Peyer's patch (tissue), 4 donors: ENCODE data around the gene BCL11A.

Experiments used
- CTCF ChIP-seq, 6 experiments: fragments of 450-650 bp in 4 of 6; fragments of 200-600 bp in 2 of 6; sonication (generic) in 1 of 6; IDR thresholded peaks; one replicate each; pipeline ENCODE4 v1.5.1; 2017 to 2019; ENCODE audit warnings: antibody characterized with exemption in 6 of 6, mild to moderate bottlenecking in 3 of 6, moderate library complexity in 1 of 6
- POLR2A ChIP-seq, 2 donors: fragments of 450-650 bp; IDR thresholded peaks; one replicate each; pipeline ENCODE4 v1.5.1; 2017; ENCODE audit warnings: antibody characterized with exemption in 2 of 2, mild to moderate bottlenecking in 2 of 2, moderate library complexity in 2 of 2

GRCh38 chr2:60461421-60462108 lies 91.9 kb downstream of the BCL11A start:
- no peak for TF ChIP-seq CTCF (IDR thresholded peaks at IDR 0.05)
- TF ChIP-seq POLR2A (IDR thresholded peaks at IDR 0.05), result no peak
